Fibroblast of lung (primary cell): Measurements from ENCODE around the gene UBL4A. TPM values are rescaled to one million over a fixed set of nuclear protein-coding genes. Genes with fewer than 3 reads are reported as not detected.

Experiments
- DNase-seq, 2 donors: peaks; one replicate each; pipeline versions ENCODE4 v3.0.0 to v3.0.0-alpha.2; 2010; ENCODE audit warnings: low read depth in 2 of 2
- H2AFZ ChIP-seq: 2 replicates; pipeline ENCODE4 v1.5.1; 2012; ENCODE audit warnings: low read length, control low read depth, inconsistent platforms
- H3K27ac ChIP-seq: 2 replicates; pipeline ENCODE4 v1.5.1; 2011; ENCODE audit warnings: low read length, control low read depth; ENCODE audit not compliant: insufficient read depth
- H3K27me3 ChIP-seq: 2 replicates; pipeline ENCODE4 v1.5.1; 2011; ENCODE audit warnings: mild to moderate bottlenecking, low read length; ENCODE audit not compliant: control insufficient read depth, insufficient read depth
- H3K36me3 ChIP-seq: 2 replicates; pipeline ENCODE4 v1.5.1; 2011; ENCODE audit warnings: low read length; ENCODE audit not compliant: control insufficient read depth, insufficient read depth
- H3K4me1 ChIP-seq: 2 replicates; pipeline ENCODE4 v1.5.1; 2011; ENCODE audit warnings: low read length; ENCODE audit not compliant: control insufficient read depth, insufficient read depth; ENCODE audit errors: extremely low read depth
- H3K4me2 ChIP-seq: 2 replicates; pipeline ENCODE4 v1.5.1; 2011; ENCODE audit warnings: low read length, control low read depth; ENCODE audit not compliant: insufficient read depth; ENCODE audit errors: extremely low read depth
- H3K4me3 ChIP-seq, 4 experiments: fragments of 200-600 bp in 1 of 4; sonication (generic) in 1 of 4; replicated peaks in 1 of 4; 2 replicates each; pipeline ENCODE4 v1.5.1; 2011 to 2016; ENCODE audit warnings: low read length in 4 of 4, low read depth in 3 of 4, mild to moderate bottlenecking in 3 of 4, control low read depth in 2 of 4, inconsistent platforms in 1 of 4, mixed read lengths in 1 of 4; ENCODE audit not compliant: insufficient read depth in 1 of 4; ENCODE audit errors: control extremely low read depth in 1 of 4
- H3K79me2 ChIP-seq: 2 replicates; pipeline ENCODE4 v1.5.1; 2012; ENCODE audit warnings: mild to moderate bottlenecking, low read length, inconsistent platforms; ENCODE audit not compliant: control insufficient read depth, insufficient read depth
- H3K9ac ChIP-seq: 2 replicates; pipeline ENCODE4 v1.5.1; 2011; ENCODE audit warnings: mild to moderate bottlenecking, low read length, control low read depth; ENCODE audit not compliant: insufficient read depth
- H3K9me3 ChIP-seq: 2 replicates; pipeline ENCODE4 v1.5.1; 2012; ENCODE audit warnings: low read depth, low read length; ENCODE audit not compliant: control insufficient read depth, insufficient read depth
- H4K20me1 ChIP-seq: 2 replicates; pipeline ENCODE4 v1.5.1; 2011; ENCODE audit warnings: low read length; ENCODE audit not compliant: control insufficient read depth, insufficient read depth; ENCODE audit errors: extremely low read depth
- CTCF ChIP-seq, 2 donors: IDR thresholded peaks in 1 of 2; conservative IDR thresholded peaks in 1 of 2; 1 replicate in 1 of 2; 2 replicates in 1 of 2; pipeline ENCODE4 v1.5.1; 2011 to 2012; ENCODE audit warnings: low read length in 2 of 2, control low read depth in 1 of 2, inconsistent platforms in 1 of 2, low read depth in 1 of 2, mild to moderate bottlenecking in 1 of 2
- EZH2 ChIP-seq: IDR thresholded peaks from 2 replicates; pipeline ENCODE4 v1.5.1; 2012; ENCODE audit warnings: low read length, control low read depth, mild to moderate bottlenecking; ENCODE audit errors: missing control alignments
- polyA plus RNA-seq, 2 donors: library from polyadenylated mRNA; depleted of rRNA in 1 of 2; stranded (reverse) in 1 of 2; unstranded in 1 of 2; fragments of >200 nt; gene quantifications; 2 replicates each; pipeline ENCODE4 v1.2.1, GENCODE V29; 2011 to 2012; ENCODE audit warnings: missing spikeins in 1 of 2
- total RNA-seq: library from RNA; depleted of rRNA; stranded (reverse); fragments of >200 nt; gene quantifications from 2 replicates; pipeline ENCODE4 v1.2.1, GENCODE V29; 2014

Gene UBL4A
- total and polyA plus RNA-seq, 2 donors (not counting 1 experiment from before 2014, with no cell fraction given), result 17.9 to 42.8 TPM

GRCh38 chrX:154477891-154478477, 8.4 kb downstream of the UBL4A start:
- Histone ChIP-seq H3K79me2 (no peaks in the 10 kb centered on the region), H4K20me1 (no peaks in the 10 kb centered on the region), H3K27ac (peak overlapping the region; percentile 51), H3K4me2 (peak overlapping the region; percentile 71), H3K9ac (peak overlapping the region; percentile 50), H2AFZ (no peak overlapping the region), H3K9me3 (no peaks in the 10 kb centered on the region), H3K4me3 (peak overlapping the region; percentile 38 to 59 (median 50)), H3K36me3 (peaks cover under 1% of the 10 kb centered on the region), H3K4me1 (no peaks in the 10 kb centered on the region), H3K27me3 (no peaks in the 10 kb centered on the region)
- TF ChIP-seq EZH2 (no peak), CTCF (conservative IDR thresholded peaks at IDR 0.05 in 1 of 2, IDR thresholded peaks at IDR 0.05 in 1 of 2; ENCODE audit: low read depth in 1 of 2, low read length in 2 of 2) (no peak)
- DNase-seq, result no peak

GRCh38 chrX:154476821-154477220, 9.6 kb downstream of the UBL4A start:
- peaks cover 1% of the 10 kb centered on the region for H3K36me3 ChIP-seq
- no peaks in the 10 kb centered on the region for H3K79me2 ChIP-seq
- H3K9ac ChIP-seq, result no peak overlapping the region
- no peaks in the 10 kb centered on the region for H3K4me1 ChIP-seq
- no peak for DNase-seq
- H3K4me2 ChIP-seq, result no peak overlapping the region
- no peak overlapping the region for H3K4me3 ChIP-seq
- H3K9me3 ChIP-seq, result no peaks in the 10 kb centered on the region
- H3K27me3 ChIP-seq, result no peaks in the 10 kb centered on the region
- H2AFZ ChIP-seq, result no peak overlapping the region
- H4K20me1 ChIP-seq, result no peaks in the 10 kb centered on the region
- H3K27ac ChIP-seq, result no peak overlapping the region
- TF ChIP-seq CTCF (conservative IDR thresholded peaks at IDR 0.05 in 1 of 2, IDR thresholded peaks at IDR 0.05 in 1 of 2; ENCODE audit: low read depth in 1 of 2, low read length in 2 of 2) (no peak), EZH2 (no peak)

- no peaks in the 10 kb centered on the region for H4K20me1 ChIP-seq
- H3K27ac ChIP-seq, result no peak overlapping the region
These were observed 12.7 kb downstream of the UBL4A start for GRCh38 chrX:154473683-154474082.

More at GRCh38 chrX:154473683-154474082, 12.7 kb downstream of the UBL4A start:
- Histone ChIP-seq H3K27me3 (no peaks in the 10 kb centered on the region), H3K9me3 (no peaks in the 10 kb centered on the region), H3K4me3 (no peak overlapping the region), H3K9ac (no peak overlapping the region), H3K36me3 (peaks cover 16% of the 10 kb centered on the region), H3K4me2 (no peak overlapping the region), H3K79me2 (no peaks in the 10 kb centered on the region), H2AFZ (no peak overlapping the region), H3K4me1 (no peaks in the 10 kb centered on the region)
- DNase-seq, result no peak
- TF ChIP-seq CTCF (conservative IDR thresholded peaks at IDR 0.05 in 1 of 2, IDR thresholded peaks at IDR 0.05 in 1 of 2; ENCODE audit: low read depth in 1 of 2, low read length in 2 of 2) (no peak), EZH2 (no peak)
